Brain microvascular endothelial cell (primary cell): ENCODE results near the gene ZNF646.

Experiments
- DNase-seq: peaks from one replicate; pipeline ENCODE4 v3.0.0-alpha.2; 2020
- H3K27ac ChIP-seq: fragments of 250-450 bp; sonication (Bioruptor Pico); 2 replicates; pipeline ENCODE4 v1.5.1; 2020; ENCODE audit warnings: mild to moderate bottlenecking, moderate library complexity
- H3K27me3 ChIP-seq: fragments of 250-450 bp; sonication (Bioruptor Pico); replicated peaks from 2 replicates; pipeline ENCODE4 v1.5.1; 2020; ENCODE audit warnings: mild to moderate bottlenecking
- H3K36me3 ChIP-seq: fragments of 250-450 bp; sonication (Bioruptor Pico); replicated peaks from 2 replicates; pipeline ENCODE4 v1.5.1; 2020; ENCODE audit warnings: mild to moderate bottlenecking
- H3K4me3 ChIP-seq: 2 replicates; pipeline ENCODE4 v1.5.1; 2011; ENCODE audit warnings: low read depth, mild to moderate bottlenecking, control low read depth, low read length, moderate library complexity
- CTCF ChIP-seq: IDR thresholded peaks from 2 replicates; pipeline ENCODE4 v1.5.1; 2011; ENCODE audit warnings: low read depth, mild to moderate bottlenecking, moderate library complexity, low read length, control low read depth, inconsistent platforms; ENCODE audit errors: missing control alignments
- in situ Hi-C: cut with HindIII; loops from 2 replicates; pipeline ENCODE4 v1.10.0; 2017; ENCODE audit warnings: low sequenced_read_pairs, low pct_ligation_motif_present

Gene ZNF646

DNA sequence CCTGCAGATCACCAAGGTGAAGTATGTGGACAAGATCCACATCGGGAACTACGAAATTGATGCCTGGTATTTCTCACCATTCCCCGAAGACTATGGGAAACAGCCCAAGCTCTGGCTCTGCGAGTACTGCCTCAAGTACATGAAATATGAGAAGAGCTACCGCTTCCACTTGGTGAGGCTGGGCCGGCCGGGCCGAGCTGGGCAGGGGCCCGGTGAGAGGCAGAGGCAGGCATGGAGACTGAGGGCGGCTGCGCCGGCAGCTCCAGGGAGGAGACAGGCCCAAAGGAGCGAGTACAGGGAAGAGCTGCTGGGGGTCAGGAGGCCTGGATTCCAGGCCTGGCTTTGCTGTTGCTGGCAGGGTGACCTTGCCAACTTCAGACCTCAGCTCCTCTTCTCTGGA, 53.0 kb downstream of the ZNF646 start:
- no peak for DNase-seq
- Histone ChIP-seq H3K36me3 (peaks cover 5% of the 10 kb centered on the region), H3K27ac (no peak overlapping the region), H3K27me3 (no peaks in the 10 kb centered on the region), H3K4me3 (no peak overlapping the region)
- no peak for TF ChIP-seq CTCF
- in situ Hi-C loops: no loop called here

- Histone ChIP-seq H3K36me3 (peaks cover 2% of the 10 kb centered on the region), H3K27me3 (no peaks in the 10 kb centered on the region), H3K27ac (no peak overlapping the region), H3K4me3 (no peak overlapping the region)
- in situ Hi-C loops: no loop called here
- DNase-seq: no peak
- no peak for TF ChIP-seq CTCF
Measured at GRCh38 chr16:31128711-31129567, 54.7 kb downstream of the ZNF646 start.

DNA sequence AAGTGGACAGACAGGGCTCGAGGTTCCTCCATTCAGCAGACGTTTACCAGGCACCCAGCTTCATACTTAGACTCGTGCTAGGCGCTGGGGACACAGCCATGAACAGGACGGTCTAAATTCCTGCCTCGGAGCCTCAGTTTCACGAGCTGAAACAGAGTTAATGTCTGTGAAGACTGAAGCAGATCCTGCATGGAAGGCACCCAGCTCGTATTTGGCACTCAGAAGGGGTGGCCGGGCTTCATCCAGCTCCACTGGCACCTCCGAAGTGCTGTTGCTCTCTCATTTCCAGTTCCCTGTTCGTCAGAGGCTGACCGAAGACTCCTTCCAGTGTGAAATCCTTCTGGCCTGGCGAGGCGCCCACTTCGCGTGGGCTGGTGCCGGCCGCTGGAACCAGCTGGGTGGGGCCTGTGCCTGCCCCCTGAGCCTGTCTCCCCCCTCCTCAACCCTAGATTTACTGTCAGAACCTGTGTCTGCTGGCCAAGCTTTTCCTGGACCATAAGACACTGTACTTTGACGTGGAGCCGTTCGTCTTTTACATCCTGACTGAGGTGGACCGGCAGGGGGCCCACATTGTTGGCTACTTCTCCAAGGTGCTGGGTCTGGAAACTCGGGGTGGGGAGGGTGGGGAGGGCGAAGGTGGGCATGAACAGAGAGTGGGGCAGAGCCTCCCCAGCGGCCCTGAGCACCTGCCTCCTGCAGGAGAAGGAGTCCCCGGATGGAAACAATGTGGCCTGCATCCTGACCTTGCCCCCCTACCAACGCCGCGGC, 55.5 kb downstream of the ZNF646 start:
- H3K4me3 ChIP-seq: no peak overlapping the region
- H3K27ac ChIP-seq: no peak overlapping the region
- H3K27me3 ChIP-seq: no peaks in the 10 kb centered on the region
- in situ Hi-C loops: no loop called here
- peaks cover 2% of the 10 kb centered on the region for H3K36me3 ChIP-seq
- TF ChIP-seq CTCF: no peak
- DNase-seq: no peak

DNA sequence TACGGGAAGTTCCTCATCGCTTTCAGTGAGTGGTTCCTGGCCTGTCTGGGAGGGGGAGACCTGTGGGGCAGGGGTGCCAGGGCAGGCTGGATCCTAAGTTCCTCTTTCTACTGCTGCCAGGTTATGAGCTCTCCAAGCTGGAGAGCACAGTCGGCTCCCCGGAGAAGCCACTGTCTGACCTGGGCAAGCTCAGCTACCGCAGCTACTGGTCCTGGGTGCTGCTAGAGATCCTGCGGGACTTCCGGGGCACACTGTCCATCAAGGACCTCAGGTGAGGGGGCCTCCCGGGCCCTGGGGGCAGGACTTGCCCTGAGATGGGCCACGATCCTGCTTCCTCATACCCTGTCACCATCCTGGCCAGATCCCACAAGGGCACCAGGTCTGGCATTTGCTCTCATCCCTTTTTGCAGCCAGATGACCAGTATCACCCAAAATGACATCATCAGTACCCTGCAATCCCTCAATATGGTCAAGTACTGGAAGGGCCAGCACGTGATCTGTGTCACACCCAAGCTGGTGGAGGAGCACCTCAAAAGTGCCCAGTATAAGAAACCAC, 56.2 kb downstream of the ZNF646 start:
- H3K27me3 ChIP-seq: no peaks in the 10 kb centered on the region
- H3K4me3 ChIP-seq: no peak overlapping the region
- in situ Hi-C loops: no loop called here
- no peak overlapping the region for H3K27ac ChIP-seq
- H3K36me3 ChIP-seq: peaks cover 2% of the 10 kb centered on the region
- no peak for DNase-seq
- TF ChIP-seq CTCF: no peak

DNA sequence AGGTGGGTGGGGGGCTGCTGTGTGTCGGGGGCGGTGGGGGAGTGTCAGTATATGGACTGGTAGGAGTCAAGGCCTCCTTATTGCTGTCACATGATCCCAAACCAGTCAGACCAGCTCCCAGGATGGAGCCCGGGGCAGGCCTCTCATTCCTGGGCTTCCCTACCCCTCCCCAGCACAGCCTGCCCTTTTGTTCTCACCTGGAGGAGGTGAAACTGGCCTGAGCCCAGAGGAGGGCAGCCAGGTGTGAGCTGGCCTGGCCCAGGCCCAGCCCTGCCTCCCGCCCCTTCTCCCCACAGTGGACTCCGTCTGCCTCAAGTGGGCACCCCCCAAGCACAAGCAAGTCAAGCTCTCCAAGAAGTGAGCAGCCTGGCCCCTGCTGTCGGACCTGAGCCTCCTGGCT, 56.7 kb downstream of the ZNF646 start:
- no peak for DNase-seq
- Histone ChIP-seq H3K27ac (no peak overlapping the region), H3K27me3 (no peaks in the 10 kb centered on the region), H3K36me3 (peaks cover 2% of the 10 kb centered on the region), H3K4me3 (no peak overlapping the region)
- no peak for TF ChIP-seq CTCF
- in situ Hi-C loops: no loop called here
